Measurements from ENCODE around the gene USP34.

GRCh38 chr2:61214171-61214570, 256.7 kb downstream of the USP34 start:
- no peak for TF ChIP-seq CTCF (IDR thresholded peaks at IDR 0.05)
- TF ChIP-seq POLR2A (IDR thresholded peaks at IDR 0.05): no peak
- TF ChIP-seq EP300 (IDR thresholded peaks at IDR 0.05): no peak

Data from ovary (tissue), 3 donors.